AG04450 (cell line): ENCODE results near the gene RIC3. TPM values are rescaled to one million over a fixed set of nuclear protein-coding genes. Genes with fewer than 3 reads are reported as not detected.

Experiments used
- CTCF ChIA-PET: fragments of 300-600, 350-600 bp; formaldehyde crosslinking; extraction: SDS; loops from one replicate; lab custom pipeline; 2022; ENCODE audit warnings: antibody characterized with exemption, inconsistent platforms; lab: Charles Lee
- POLR2A ChIA-PET: fragments of 350-600 bp; formaldehyde crosslinking; extraction: SDS; loops from one replicate; lab custom pipeline; 2021; ENCODE audit warnings: antibody characterized with exemption, inconsistent platforms; lab: Yijun Ruan, JAX
- DNase-seq: peaks from one replicate; pipeline ENCODE4 v3.0.0-alpha.2; 2011; ENCODE audit warnings: low read depth, low spot score
- H3K27ac ChIP-seq: one replicate; pipeline ENCODE4 v1.5.1; 2012; ENCODE audit warnings: low read depth, low read length, control low read depth
- H3K27me3 ChIP-seq: one replicate; pipeline ENCODE4 v1.6.0; 2012; ENCODE audit warnings: low read length; ENCODE audit not compliant: control insufficient read depth, insufficient read depth
- H3K4me3 ChIP-seq: 2 replicates; pipeline ENCODE4 v1.5.1; 2011; ENCODE audit warnings: mild to moderate bottlenecking, low read depth, low read length, control low read depth
- H3K9me3 ChIP-seq: 2 replicates; pipeline ENCODE4 v1.5.1; 2012; ENCODE audit warnings: low read length; ENCODE audit not compliant: control insufficient read depth, insufficient read depth
- CTCF ChIP-seq: IDR thresholded peaks from 2 replicates; pipeline ENCODE4 v1.5.1; 2011; ENCODE audit warnings: low read depth, low read length, control low read depth, inconsistent platforms
- polyA plus RNA-seq: library from polyadenylated mRNA; depleted of rRNA; stranded (reverse); fragments of >200 nt; gene quantifications from 2 replicates; pipeline ENCODE4 v1.2.3, GENCODE V29; 2011

Gene RIC3
- polyA plus RNA-seq, 1 experiment = not detected

- ChIA-PET CTCF (no interaction called here), POLR2A (no interaction called here)
- no peak overlapping the region for H3K27ac ChIP-seq
- H3K27me3 ChIP-seq = peaks cover 12% of the 10 kb centered on the region
- TF ChIP-seq CTCF = peak; percentile 22; the same call in 1 of the 2 replicates
- no peak overlapping the region for H3K4me3 ChIP-seq
- no peaks in the 10 kb centered on the region; the same call in 1 of the 2 replicates for H3K9me3 ChIP-seq
- no peak for DNase-seq
Observed at GRCh38 chr11:8209208-8209807, 40.5 kb upstream of the RIC3 start.

GRCh38 chr11:8207080-8208000 is 38.5 kb upstream of the RIC3 start:
- ChIA-PET CTCF (interaction anchor here (1.2 to 2.6 kb wide), 2 partner anchors 14 to 359 kb away, joined by 3 to 16 read pairs; no protein-coding TSS in a partner anchor), POLR2A (no interaction called here)
- DNase-seq = no peak
- H3K27me3 ChIP-seq = peaks cover 5% of the 10 kb centered on the region
- no peak overlapping the region for H3K4me3 ChIP-seq
- H3K27ac ChIP-seq = no peak overlapping the region
- TF ChIP-seq CTCF = no peak
- H3K9me3 ChIP-seq = no peaks in the 10 kb centered on the region; the same call in 1 of the 2 replicates

GRCh38 chr11:8206251-8207079 is 37.6 kb upstream of the RIC3 start:
- H3K27ac ChIP-seq = no peak overlapping the region
- CTCF ChIA-PET = interaction anchor here (2.6 kb wide), 1 partner anchor 13 kb away, joined by 16 read pairs; no protein-coding TSS in a partner anchor
- POLR2A ChIA-PET = no interaction called here

GRCh38 chr11:8205566-8205965 is 36.7 kb upstream of the RIC3 start:
- no peak for TF ChIP-seq CTCF
- ChIA-PET CTCF (interaction anchor here (1.4 kb wide), 1 partner anchor 13 kb away, joined by 4 read pairs; no protein-coding TSS in a partner anchor), POLR2A (no interaction called here)
- Histone ChIP-seq H3K4me3 (no peak overlapping the region), H3K9me3 (no peaks in the 10 kb centered on the region; the same call in 1 of the 2 replicates), H3K27ac (no peak overlapping the region), H3K27me3 (peaks cover 9% of the 10 kb centered on the region)
- no peak for DNase-seq

More at GRCh38 chr11:8206251-8207079, 37.6 kb upstream of the RIC3 start:
- H3K27me3 ChIP-seq = peaks cover 8% of the 10 kb centered on the region
- no peak overlapping the region for H3K4me3 ChIP-seq
- no peak for DNase-seq
- no peak for TF ChIP-seq CTCF
- H3K9me3 ChIP-seq = no peaks in the 10 kb centered on the region; the same call in 1 of the 2 replicates
